ENCODE data around the gene REV3L. TPM values are rescaled to one million over a fixed set of nuclear protein-coding genes. Genes with fewer than 3 reads are reported as not detected.

Gene REV3L
- total and polyA plus RNA-seq, 9 of the 15 experiments (the other 6 are each of a cell fraction or from before 2014, with no cell fraction given) = 5.5 to 24.4 (median 14.4) TPM

- TF ChIP-seq ZBTB11 (CRISPR knock-in tag; IDR thresholded peaks at IDR 0.05) = peak in 1 of 3 experiments; percentile 76; a peak in 2 of 6 replicates
- TF ChIP-seq NR1H2 (CRISPR knock-in tag; IDR thresholded peaks at IDR 0.05) = 0 out of 2 replicates have a peak, but pooled peaks have one; percentile 41
- TF ChIP-seq KDM1A (IDR thresholded peaks at IDR 0.05) = no peak
- peak; percentile 92 for TF ChIP-seq BRD4 (IDR thresholded peaks at IDR 0.05)
- TF ChIP-seq TARDBP (IDR thresholded peaks at IDR 0.05) = peak; percentile 80; the same call in 1 of the 2 replicates
- peak; percentile 76 for TF ChIP-seq POLR2B (IDR thresholded peaks at IDR 0.05; ENCODE audit: low read depth, partially characterized antibody)
- TF ChIP-seq ETS2 (tag; IDR thresholded peaks at IDR 0.05; ENCODE audit: borderline replicate concordance, poor library complexity, severe bottlenecking) = no peak
- TF ChIP-seq MTA1 (IDR thresholded peaks at IDR 0.05; ENCODE audit: borderline replicate concordance) = peak; percentile 82
- TF ChIP-seq MXI1 (IDR thresholded peaks at IDR 0.05; ENCODE audit: low read depth, low read length) = peak; percentile 13; the same call in 1 of the 2 replicates
- no peak for TF ChIP-seq MAFK (IDR thresholded peaks at IDR 0.05; ENCODE audit: low read length)
- no peak for TF ChIP-seq ZNF583 (CRISPR knock-in tag; IDR thresholded peaks at IDR 0.05)
- TF ChIP-seq CCAR2 (IDR thresholded peaks at IDR 0.05; ENCODE audit: low read depth, low read length) = no peak
- no peak for TF ChIP-seq YY1 (IDR thresholded peaks at IDR 0.05; ENCODE audit: borderline replicate concordance in 1 of 3, control insufficient read depth in 1 of 3, extremely low read depth in 1 of 3, insufficient read depth in 3 of 3, insufficient read length in 1 of 3, insufficient replicate concordance in 2 of 3, low read depth in 1 of 3, low read length in 2 of 3)
- no peak for TF ChIP-seq ZNF830 (CRISPR knock-in tag; IDR thresholded peaks at IDR 0.05)
- TF ChIP-seq MAZ (CRISPR knock-in tag; conservative IDR thresholded peaks at IDR 0.05 in 1 of 2, IDR thresholded peaks at IDR 0.05 in 1 of 2) = peak; percentile 96 to 99
- TF ChIP-seq ZBED1 (IDR thresholded peaks at IDR 0.05) = peak; percentile 64; the same call in 1 of the 2 replicates
- no peak for TF ChIP-seq ATF1 (CRISPR knock-in tag; IDR thresholded peaks at IDR 0.05)
- peak; percentile 66 for TF ChIP-seq ATF1 (tag; IDR thresholded peaks at IDR 0.05)
- peak in 1 of 2 experiments; percentile 57; a peak in 1 of 4 replicates for TF ChIP-seq RCOR1 (IDR thresholded peaks at IDR 0.05; ENCODE audit: borderline replicate concordance in 1 of 2, low read depth in 2 of 2, low read length in 2 of 2)
- peak; percentile 90 for TF ChIP-seq POLR2H (tag; IDR thresholded peaks at IDR 0.05; ENCODE audit: low read depth)
- 0 out of 2 replicates have a peak, but pooled peaks have one; percentile 20 for TF ChIP-seq GATAD2B (IDR thresholded peaks at IDR 0.05; ENCODE audit: borderline replicate concordance)
- 0 out of 2 replicates have a peak, but pooled peaks have one; percentile 28 for TF ChIP-seq MIER1 (IDR thresholded peaks at IDR 0.05; ENCODE audit: low read depth)
- TF ChIP-seq SREBF2 (CRISPR knock-in tag; IDR thresholded peaks at IDR 0.05) = no peak
- peak in 1 of 2 experiments; percentile 24; a peak in 1 of 4 replicates for TF ChIP-seq RAD21 (CRISPR knock-in tag; conservative IDR thresholded peaks at IDR 0.05 in 1 of 2, IDR thresholded peaks at IDR 0.05 in 1 of 2)
- no peak for TF ChIP-seq WHSC1 (IDR thresholded peaks at IDR 0.05; ENCODE audit: low read length)
- TF ChIP-seq ZNF561 (CRISPR knock-in tag; conservative IDR thresholded peaks at IDR 0.05) = no peak
These were observed 966 bp upstream of the REV3L start (continued) for GRCh38 chr6:111483736-111484632.
